SK-N-SH treated with all-trans-retinoic acid at 6 μM for 48 hours (cell line): ENCODE results near the gene CWC27.

Experiments
- ATAC-seq: fragments of 200-7000 bp; cut with Tn5 transposase; 3 replicates; pipeline ENCODE4 v1.9.1; 2020; ENCODE audit warnings: mild to moderate bottlenecking, moderate library complexity
- BACH2 ChIP-seq: fragments of 250-450 bp; sonication (Bioruptor Pico); IDR thresholded peaks from 2 replicates; pipeline ENCODE4 v1.9.0; 2021; ENCODE audit warnings: mild to moderate bottlenecking, borderline replicate concordance
- CSDC2 ChIP-seq: fragments of 250-450 bp; sonication (Bioruptor Pico); IDR thresholded peaks from 2 replicates; pipeline ENCODE4 v1.5.0; 2020; ENCODE audit warnings: mild to moderate bottlenecking, moderate library complexity
- CSRNP3 ChIP-seq: fragments of 250-450 bp; sonication (Bioruptor Pico); IDR thresholded peaks from 2 replicates; pipeline ENCODE4 v1.5.1; 2021; ENCODE audit warnings: mild to moderate bottlenecking, moderate library complexity
- ESRRG ChIP-seq: fragments of 250-450 bp; sonication (Bioruptor Pico); IDR thresholded peaks from 2 replicates; pipeline ENCODE4 v1.6.1; 2021; ENCODE audit warnings: mild to moderate bottlenecking
- ISL1 ChIP-seq: fragments of 250-450 bp; sonication (Bioruptor Pico); IDR thresholded peaks from 2 replicates; pipeline ENCODE4 v2.1.2; 2022; ENCODE audit warnings: mild to moderate bottlenecking, moderate library complexity
- OSR1 ChIP-seq: fragments of 250-450 bp; sonication (Bioruptor Pico); IDR thresholded peaks from 2 replicates; pipeline ENCODE4 v1.8.0; 2022; ENCODE audit warnings: moderate library complexity, mild to moderate bottlenecking, inconsistent platforms
- PPARA ChIP-seq: fragments of 250-450 bp; sonication (Bioruptor Pico); IDR thresholded peaks from 2 replicates; pipeline ENCODE4 v1.5.0; 2020; ENCODE audit warnings: mild to moderate bottlenecking, borderline replicate concordance
- RARB ChIP-seq: fragments of 250-450 bp; sonication (Bioruptor Pico); IDR thresholded peaks from 2 replicates; pipeline ENCODE4 v1.8.0; 2021; ENCODE audit warnings: mild to moderate bottlenecking, moderate library complexity
- SNAI2 ChIP-seq: fragments of 250-450 bp; sonication (Bioruptor Pico); IDR thresholded peaks from 2 replicates; pipeline ENCODE4 v1.5.0; 2020; ENCODE audit warnings: mild to moderate bottlenecking, moderate library complexity
- TCF4 ChIP-seq: fragments of 250-450 bp; sonication (Bioruptor Pico); IDR thresholded peaks from 2 replicates; pipeline ENCODE4 v1.8.0; 2021; ENCODE audit warnings: mild to moderate bottlenecking, moderate library complexity, borderline replicate concordance
- TOX ChIP-seq: fragments of 250-450 bp; sonication (Bioruptor Pico); IDR thresholded peaks from 2 replicates; pipeline ENCODE4 v1.8.0; 2021; ENCODE audit warnings: mild to moderate bottlenecking, moderate library complexity, borderline replicate concordance
- ZC3H10 ChIP-seq: fragments of 250-450 bp; sonication (Bioruptor Pico); IDR thresholded peaks from 2 replicates; pipeline ENCODE4 v1.5.1; 2021; ENCODE audit warnings: mild to moderate bottlenecking, moderate library complexity
- ZFP3 ChIP-seq: fragments of 250-450 bp; sonication (Bioruptor Pico); IDR thresholded peaks from 2 replicates; pipeline ENCODE4 v1.5.0; 2020; ENCODE audit warnings: mild to moderate bottlenecking, moderate library complexity
- ZFP30 ChIP-seq: fragments of 450-650 bp; formaldehyde crosslinking; IDR thresholded peaks from 2 replicates; pipeline ENCODE4 v1.5.0; 2022; ENCODE audit warnings: mild to moderate bottlenecking, moderate library complexity
- ZNF565 ChIP-seq: fragments of 450-650 bp; formaldehyde crosslinking; conservative IDR thresholded peaks from 2 replicates; pipeline ENCODE4 v1.5.0; 2020; ENCODE audit warnings: low read depth, mild to moderate bottlenecking, moderate library complexity
- ZNF70 ChIP-seq: fragments of 450-650 bp; formaldehyde crosslinking; IDR thresholded peaks from 2 replicates; pipeline ENCODE4 v1.5.0; 2020; ENCODE audit warnings: mild to moderate bottlenecking, moderate library complexity
- ZNF8 ChIP-seq: fragments of 450-650 bp; formaldehyde crosslinking; IDR thresholded peaks from 2 replicates; pipeline ENCODE4 v1.5.0; 2020; ENCODE audit warnings: mild to moderate bottlenecking, moderate library complexity
- TF ChIP-seq, protein P1 (sequence below): fragments of 250-450 bp; sonication (Bioruptor Pico); IDR thresholded peaks from 2 replicates; pipeline ENCODE4 v1.8.0; 2020; ENCODE audit warnings: mild to moderate bottlenecking, moderate library complexity, borderline replicate concordance
- TF ChIP-seq, protein P2 (sequence below): fragments of 250-450 bp; sonication (Bioruptor Pico); IDR thresholded peaks from 2 replicates; pipeline ENCODE4 v1.5.0; 2020; ENCODE audit warnings: mild to moderate bottlenecking, moderate library complexity
- TF ChIP-seq, protein P3 (sequence below): fragments of 250-450 bp; sonication (Bioruptor Pico); IDR thresholded peaks from 2 replicates; pipeline ENCODE4 v1.8.0; 2021; ENCODE audit warnings: low read depth, mild to moderate bottlenecking, moderate library complexity, borderline replicate concordance

The CWC27 gene

DNA sequence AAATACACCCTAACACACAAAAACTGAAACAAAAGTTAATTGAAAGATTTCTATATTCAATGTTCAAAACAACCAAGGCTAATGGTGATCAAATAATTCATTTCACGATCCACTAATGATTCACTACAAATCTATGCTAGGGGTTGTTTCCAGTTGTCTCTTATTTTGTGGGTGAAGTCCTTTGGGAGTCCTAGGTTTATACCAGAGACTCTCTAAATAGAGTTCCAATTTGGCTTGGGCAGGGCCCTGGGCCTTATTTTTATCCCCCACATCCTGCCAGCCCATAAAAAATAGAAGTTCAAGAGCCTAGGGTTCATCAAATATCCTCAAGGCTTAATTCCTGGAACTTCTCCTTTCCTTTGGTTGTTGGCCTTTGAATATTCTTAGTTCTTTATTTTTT, 26.3 kb upstream of the CWC27 start:
- no peak for ATAC-seq
- TF ChIP-seq RARB (CRISPR knock-in tag) (no peak), ESRRG (CRISPR knock-in tag) (no peak), OSR1 (CRISPR knock-in tag) (no peak), PPARA (no peak), ISL1 (CRISPR knock-in tag) (no peak), TOX (CRISPR knock-in tag) (no peak), SNAI2 (CRISPR knock-in tag) (no peak), ZNF565 (CRISPR knock-in tag) (no peak), CSDC2 (CRISPR knock-in tag) (no peak), TCF4 (CRISPR knock-in tag) (no peak)
- TF ChIP-seq, protein P1, sequence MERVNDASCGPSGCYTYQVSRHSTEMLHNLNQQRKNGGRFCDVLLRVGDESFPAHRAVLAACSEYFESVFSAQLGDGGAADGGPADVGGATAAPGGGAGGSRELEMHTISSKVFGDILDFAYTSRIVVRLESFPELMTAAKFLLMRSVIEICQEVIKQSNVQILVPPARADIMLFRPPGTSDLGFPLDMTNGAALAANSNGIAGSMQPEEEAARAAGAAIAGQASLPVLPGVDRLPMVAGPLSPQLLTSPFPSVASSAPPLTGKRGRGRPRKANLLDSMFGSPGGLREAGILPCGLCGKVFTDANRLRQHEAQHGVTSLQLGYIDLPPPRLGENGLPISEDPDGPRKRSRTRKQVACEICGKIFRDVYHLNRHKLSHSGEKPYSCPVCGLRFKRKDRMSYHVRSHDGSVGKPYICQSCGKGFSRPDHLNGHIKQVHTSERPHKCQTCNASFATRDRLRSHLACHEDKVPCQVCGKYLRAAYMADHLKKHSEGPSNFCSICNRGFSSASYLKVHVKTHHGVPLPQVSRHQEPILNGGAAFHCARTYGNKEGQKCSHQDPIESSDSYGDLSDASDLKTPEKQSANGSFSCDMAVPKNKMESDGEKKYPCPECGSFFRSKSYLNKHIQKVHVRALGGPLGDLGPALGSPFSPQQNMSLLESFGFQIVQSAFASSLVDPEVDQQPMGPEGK (CRISPR knock-in tag) = no peak

DNA sequence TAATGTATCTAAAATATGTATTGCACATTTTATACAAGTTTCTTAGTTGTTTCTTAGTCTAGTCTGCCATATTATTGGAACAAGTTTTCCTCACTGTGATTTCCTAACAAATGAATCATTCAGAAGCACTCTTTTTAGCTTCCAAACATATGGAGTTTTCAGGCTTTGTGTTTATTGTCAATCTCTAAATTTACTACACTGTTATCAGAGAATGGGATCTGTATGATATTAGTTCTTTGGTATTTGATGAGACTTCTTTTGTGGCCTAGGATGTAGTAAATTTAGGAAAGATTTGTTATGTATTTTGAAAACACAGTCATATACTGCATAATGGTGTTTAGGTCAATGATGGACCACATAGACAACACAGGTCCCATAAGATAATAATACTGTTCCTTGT, 25.9 kb upstream of the CWC27 start:
- ATAC-seq = no peak
- no peak for TF ChIP-seq ZFP30 (CRISPR knock-in tag)
- no peak for TF ChIP-seq ESRRG (CRISPR knock-in tag)
- no peak for TF ChIP-seq ZC3H10 (CRISPR knock-in tag)
- no peak for TF ChIP-seq TCF4 (CRISPR knock-in tag)
- TF ChIP-seq ISL1 (CRISPR knock-in tag) = no peak
- TF ChIP-seq CSDC2 (CRISPR knock-in tag) = no peak
- TF ChIP-seq CSRNP3 = no peak
- no peak for TF ChIP-seq OSR1 (CRISPR knock-in tag)
- TF ChIP-seq, protein P2, sequence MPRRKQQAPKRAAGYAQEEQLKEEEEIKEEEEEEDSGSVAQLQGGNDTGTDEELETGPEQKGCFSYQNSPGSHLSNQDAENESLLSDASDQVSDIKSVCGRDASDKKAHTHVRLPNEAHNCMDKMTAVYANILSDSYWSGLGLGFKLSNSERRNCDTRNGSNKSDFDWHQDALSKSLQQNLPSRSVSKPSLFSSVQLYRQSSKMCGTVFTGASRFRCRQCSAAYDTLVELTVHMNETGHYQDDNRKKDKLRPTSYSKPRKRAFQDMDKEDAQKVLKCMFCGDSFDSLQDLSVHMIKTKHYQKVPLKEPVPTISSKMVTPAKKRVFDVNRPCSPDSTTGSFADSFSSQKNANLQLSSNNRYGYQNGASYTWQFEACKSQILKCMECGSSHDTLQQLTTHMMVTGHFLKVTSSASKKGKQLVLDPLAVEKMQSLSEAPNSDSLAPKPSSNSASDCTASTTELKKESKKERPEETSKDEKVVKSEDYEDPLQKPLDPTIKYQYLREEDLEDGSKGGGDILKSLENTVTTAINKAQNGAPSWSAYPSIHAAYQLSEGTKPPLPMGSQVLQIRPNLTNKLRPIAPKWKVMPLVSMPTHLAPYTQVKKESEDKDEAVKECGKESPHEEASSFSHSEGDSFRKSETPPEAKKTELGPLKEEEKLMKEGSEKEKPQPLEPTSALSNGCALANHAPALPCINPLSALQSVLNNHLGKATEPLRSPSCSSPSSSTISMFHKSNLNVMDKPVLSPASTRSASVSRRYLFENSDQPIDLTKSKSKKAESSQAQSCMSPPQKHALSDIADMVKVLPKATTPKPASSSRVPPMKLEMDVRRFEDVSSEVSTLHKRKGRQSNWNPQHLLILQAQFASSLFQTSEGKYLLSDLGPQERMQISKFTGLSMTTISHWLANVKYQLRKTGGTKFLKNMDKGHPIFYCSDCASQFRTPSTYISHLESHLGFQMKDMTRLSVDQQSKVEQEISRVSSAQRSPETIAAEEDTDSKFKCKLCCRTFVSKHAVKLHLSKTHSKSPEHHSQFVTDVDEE (CRISPR knock-in tag) = no peak
- TF ChIP-seq TOX (CRISPR knock-in tag) = no peak
- no peak for TF ChIP-seq PPARA
- TF ChIP-seq, all 23 proteins: peak for 0

DNA sequence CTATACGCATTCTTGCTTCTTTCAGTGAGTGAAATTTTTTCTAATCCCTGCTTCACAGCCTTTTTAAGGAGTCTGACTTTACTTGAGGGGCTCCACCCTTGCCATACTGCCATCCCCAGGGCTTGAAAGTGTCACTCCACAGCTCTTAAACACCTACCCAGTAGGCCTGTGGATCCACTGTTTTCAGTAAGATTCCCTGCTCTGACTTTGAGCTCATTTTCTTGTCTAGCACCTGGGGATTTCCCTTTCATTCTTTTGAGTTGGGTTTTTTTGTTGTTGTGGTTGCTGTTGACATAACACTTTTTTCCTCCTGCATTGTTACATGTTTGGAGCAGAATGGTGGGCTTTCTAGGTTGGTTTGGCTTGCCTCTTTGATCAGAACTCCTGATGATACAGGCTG, 23.8 kb upstream of the CWC27 start:
- TF ChIP-seq, protein P1 (CRISPR knock-in tag) = no peak
- no peak for TF ChIP-seq BACH2
- TF ChIP-seq ZNF565 (CRISPR knock-in tag) = no peak
- TF ChIP-seq, protein P2 (CRISPR knock-in tag) = no peak
- no peak for TF ChIP-seq ISL1 (CRISPR knock-in tag)
- no peak for ATAC-seq

DNA sequence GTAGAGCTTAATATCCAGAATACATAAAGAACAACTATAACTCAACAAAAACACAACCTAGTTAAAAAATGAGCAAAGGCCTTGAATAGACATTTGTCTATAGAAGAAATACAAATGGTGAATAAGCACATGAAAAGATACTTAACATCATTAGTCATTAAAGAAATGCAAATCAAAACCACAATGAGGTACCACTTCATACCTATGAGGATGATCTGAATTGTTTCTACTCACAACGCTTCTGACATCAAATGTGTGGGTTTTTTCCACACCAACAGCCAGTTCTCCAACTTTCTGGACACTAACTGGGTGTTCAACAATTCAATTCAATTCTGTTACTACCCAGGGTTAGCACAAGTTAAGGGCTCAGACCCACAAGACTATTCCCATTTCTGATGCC, 22.3 kb upstream of the CWC27 start:
- ATAC-seq = no peak
- no peak for TF ChIP-seq ZNF70 (CRISPR knock-in tag)
- no peak for TF ChIP-seq ZC3H10 (CRISPR knock-in tag)
- no peak for TF ChIP-seq ZFP3
- TF ChIP-seq TCF4 (CRISPR knock-in tag) = no peak
- TF ChIP-seq ZFP30 (CRISPR knock-in tag) = no peak
- no peak for TF ChIP-seq ESRRG (CRISPR knock-in tag)
- no peak for TF ChIP-seq ZNF8 (CRISPR knock-in tag)
- no peak for TF ChIP-seq CSRNP3
- no peak for TF ChIP-seq TOX (CRISPR knock-in tag)
- no peak for TF ChIP-seq SNAI2 (CRISPR knock-in tag)
- TF ChIP-seq, protein P3, sequence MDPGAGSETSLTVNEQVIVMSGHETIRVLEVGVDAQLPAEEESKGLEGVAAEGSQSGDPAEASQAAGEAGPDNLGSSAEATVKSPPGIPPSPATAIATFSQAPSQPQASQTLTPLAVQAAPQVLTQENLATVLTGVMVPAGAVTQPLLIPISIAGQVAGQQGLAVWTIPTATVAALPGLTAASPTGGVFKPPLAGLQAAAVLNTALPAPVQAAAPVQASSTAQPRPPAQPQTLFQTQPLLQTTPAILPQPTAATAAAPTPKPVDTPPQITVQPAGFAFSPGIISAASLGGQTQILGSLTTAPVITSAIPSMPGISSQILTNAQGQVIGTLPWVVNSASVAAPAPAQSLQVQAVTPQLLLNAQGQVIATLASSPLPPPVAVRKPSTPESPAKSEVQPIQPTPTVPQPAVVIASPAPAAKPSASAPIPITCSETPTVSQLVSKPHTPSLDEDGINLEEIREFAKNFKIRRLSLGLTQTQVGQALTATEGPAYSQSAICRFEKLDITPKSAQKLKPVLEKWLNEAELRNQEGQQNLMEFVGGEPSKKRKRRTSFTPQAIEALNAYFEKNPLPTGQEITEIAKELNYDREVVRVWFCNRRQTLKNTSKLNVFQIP = no peak
